Uterus (tissue), 4 donors: Measurements from ENCODE around the gene MARCHF9. TPM values are rescaled to one million over a fixed set of nuclear protein-coding genes. Genes with fewer than 3 reads are reported as not detected.

Experiments used
- DNase-seq, 2 donors: peaks; one replicate each; pipeline ENCODE4 v3.0.0-alpha.2; 2019 to 2020
- H3K27ac ChIP-seq, 2 donors: fragments of 200-600 bp; sonication (generic); 1 replicate in 1 of 2; 2 replicates in 1 of 2; pipeline ENCODE4 v1.5.1; 2016 to 2018
- H3K27me3 ChIP-seq, 2 donors: fragments of 200-600 bp; sonication (generic); one replicate each; pipeline ENCODE4 v1.5.1; 2018 to 2019; ENCODE audit warnings: control low read depth in 1 of 2
- H3K36me3 ChIP-seq, 2 donors: fragments of 200-600 bp; sonication (generic); one replicate each; pipeline ENCODE4 v1.5.1; 2019; ENCODE audit warnings: control low read depth in 1 of 2
- H3K4me1 ChIP-seq, 2 donors: fragments of 200-600 bp; sonication (generic); one replicate each; pipeline ENCODE4 v1.5.1; 2018 to 2019; ENCODE audit warnings: control low read depth in 1 of 2
- H3K4me3 ChIP-seq, 2 donors: fragments of 200-600 bp; sonication (generic); 1 replicate in 1 of 2; 2 replicates in 1 of 2; pipeline ENCODE4 v1.5.1; 2018 to 2019; ENCODE audit warnings: mild to moderate bottlenecking in 1 of 2
- H3K9me3 ChIP-seq, 2 donors: fragments of 200-600 bp; sonication (generic); one replicate each; pipeline ENCODE4 v1.5.1; 2019; ENCODE audit warnings: control low read depth in 1 of 2
- CTCF ChIP-seq, 4 experiments: fragments of 200-600 bp in 2 of 4; fragments of 450-650 bp in 2 of 4; sonication (generic) in 2 of 4; IDR thresholded peaks; one replicate each; pipeline ENCODE4 v1.5.1; 2016 to 2019; ENCODE audit warnings: antibody characterized with exemption in 4 of 4, mild to moderate bottlenecking in 2 of 4, moderate library complexity in 1 of 4
- POLR2A ChIP-seq, 2 donors: fragments of 450-650 bp; IDR thresholded peaks; one replicate each; pipeline ENCODE4 v1.6.1; 2016; ENCODE audit warnings: antibody characterized with exemption in 2 of 2, mild to moderate bottlenecking in 1 of 2, moderate library complexity in 1 of 2
- intact Hi-C: fragments of 100-400 bp; cut with DNase I; formaldehyde crosslinking; loops from one replicate; pipeline ENCODE4 v1.15.1; 2023; ENCODE audit warnings: low total_unique reads
- total RNA-seq, 4 donors: library from RNA; depleted of rRNA in 3 of 4; stranded (reverse); fragments of >200 nt in 3 of 4; gene quantifications; one replicate each; pipeline versions ENCODE4 v1.1.0 to v1.2.4, GENCODE V29; 2014 to 2023
- donor health status: DM: yes; HTN: yes; CAD: no.

The MARCHF9 gene
- total RNA-seq, 4 donors from 2014 or later: 5.1 to 7.6 (median 6.8) TPM; not detected in 1

- intact Hi-C loops: no loop called here
- Histone ChIP-seq H3K4me3 (peak overlapping the region; percentile 68 to 91), H3K36me3 (no peaks in the 10 kb centered on the region), H3K27ac (no peak overlapping the region), H3K27me3 (no peaks in the 10 kb centered on the region), H3K9me3 (no peaks in the 10 kb centered on the region), H3K4me1 (no peaks in the 10 kb centered on the region)
- no peak for DNase-seq
- TF ChIP-seq POLR2A (IDR thresholded peaks at IDR 0.05) (no peak), CTCF (IDR thresholded peaks at IDR 0.05) (no peak)
Measured at GRCh38 chr12:57783466-57783801, 28.5 kb downstream of the MARCHF9 start.

GRCh38 chr12:57783861-57784260 lies 29.0 kb downstream of the MARCHF9 start:
- no peak for TF ChIP-seq POLR2A (IDR thresholded peaks at IDR 0.05)
- TF ChIP-seq CTCF (IDR thresholded peaks at IDR 0.05): no peak
- no peak for DNase-seq
- H3K27ac ChIP-seq: no peak overlapping the region
- H3K36me3 ChIP-seq: no peaks in the 10 kb centered on the region
- no peaks in the 10 kb centered on the region for H3K27me3 ChIP-seq
- intact Hi-C loops: no loop called here
- H3K9me3 ChIP-seq: no peaks in the 10 kb centered on the region
- peak overlapping the region in 1 of 2 donors; percentile 68 for H3K4me3 ChIP-seq
- H3K4me1 ChIP-seq: no peaks in the 10 kb centered on the region

DNA sequence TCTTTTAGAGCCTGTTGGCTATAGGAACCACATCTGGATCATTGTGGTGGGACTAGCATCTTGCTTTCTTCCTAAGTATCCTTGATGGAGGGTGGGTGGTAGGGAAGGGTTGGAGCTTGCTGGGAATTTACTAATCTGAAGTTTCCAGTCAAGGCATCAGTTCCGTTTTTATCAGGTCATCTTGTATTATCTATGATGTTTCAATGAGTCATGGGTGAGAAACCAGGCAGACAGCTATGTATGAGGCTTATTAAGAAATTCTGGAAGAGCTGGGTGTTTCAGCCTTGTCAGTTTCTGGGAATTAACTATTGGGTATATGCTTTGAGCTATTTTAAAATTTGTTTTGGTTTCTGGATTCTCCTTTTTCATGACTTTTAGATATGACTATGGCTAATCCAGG lies 39.0 kb downstream of the MARCHF9 start:
- no peak overlapping the region for H3K27ac ChIP-seq
- DNase-seq: no peak
- no peaks in the 10 kb centered on the region for H3K27me3 ChIP-seq
- no peaks in the 10 kb centered on the region for H3K36me3 ChIP-seq
- no peaks in the 10 kb centered on the region for H3K9me3 ChIP-seq
- no peak for TF ChIP-seq CTCF (IDR thresholded peaks at IDR 0.05)
- intact Hi-C loops: no loop called here
- no peaks in the 10 kb centered on the region for H3K4me1 ChIP-seq
- no peak overlapping the region for H3K4me3 ChIP-seq

DNA sequence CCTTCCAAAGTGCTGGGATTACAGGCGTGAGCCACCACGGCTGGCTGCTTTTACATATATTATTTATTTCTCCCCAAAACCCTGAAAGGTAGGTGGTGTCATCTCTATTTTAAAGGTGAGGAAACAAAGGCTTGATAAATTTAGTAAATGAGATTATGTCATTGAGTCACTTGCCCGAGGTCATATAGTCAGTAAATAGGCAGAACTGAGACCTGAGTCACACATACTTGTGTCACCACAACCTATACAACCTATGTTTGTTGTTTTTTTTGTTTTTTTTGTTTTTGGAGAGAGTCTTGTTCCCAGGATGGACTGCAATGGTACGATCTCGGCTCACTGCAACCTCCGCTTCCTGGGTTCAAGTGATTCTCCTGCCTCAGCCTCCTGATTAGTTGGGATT lies 40.5 kb downstream of the MARCHF9 start:
- Histone ChIP-seq H3K27me3 (no peaks in the 10 kb centered on the region), H3K4me3 (no peak overlapping the region), H3K4me1 (no peaks in the 10 kb centered on the region), H3K36me3 (no peaks in the 10 kb centered on the region), H3K27ac (no peak overlapping the region), H3K9me3 (no peaks in the 10 kb centered on the region)
- no peak for DNase-seq
- no peak for TF ChIP-seq POLR2A (IDR thresholded peaks at IDR 0.05)
- TF ChIP-seq CTCF (IDR thresholded peaks at IDR 0.05): no peak
- intact Hi-C loops: no loop called here

- Histone ChIP-seq H3K27ac (no peak overlapping the region), H3K36me3 (no peaks in the 10 kb centered on the region), H3K9me3 (no peaks in the 10 kb centered on the region), H3K4me1 (no peaks in the 10 kb centered on the region), H3K27me3 (no peaks in the 10 kb centered on the region), H3K4me3 (no peak overlapping the region)
- no peak for DNase-seq
- TF ChIP-seq POLR2A (IDR thresholded peaks at IDR 0.05) (no peak), CTCF (IDR thresholded peaks at IDR 0.05) (no peak)
- intact Hi-C loops: no loop called here
Measured at GRCh38 chr12:57796996-57797395, 42.1 kb downstream of the MARCHF9 start.
